Measurements from ENCODE around the gene MRPL10.
"Not testable (repeated sequence)": the region's sequence is repeated elsewhere in the genome, so short reads cannot be mapped to it uniquely, and the experiment has no call there.

The MRPL10 gene

GRCh38 chr17:47789611-47790561 is 41.5 kb downstream of the MRPL10 start:
- DNase-seq (ENCODE audit: low spot score) = peak; percentile 26

DNA sequence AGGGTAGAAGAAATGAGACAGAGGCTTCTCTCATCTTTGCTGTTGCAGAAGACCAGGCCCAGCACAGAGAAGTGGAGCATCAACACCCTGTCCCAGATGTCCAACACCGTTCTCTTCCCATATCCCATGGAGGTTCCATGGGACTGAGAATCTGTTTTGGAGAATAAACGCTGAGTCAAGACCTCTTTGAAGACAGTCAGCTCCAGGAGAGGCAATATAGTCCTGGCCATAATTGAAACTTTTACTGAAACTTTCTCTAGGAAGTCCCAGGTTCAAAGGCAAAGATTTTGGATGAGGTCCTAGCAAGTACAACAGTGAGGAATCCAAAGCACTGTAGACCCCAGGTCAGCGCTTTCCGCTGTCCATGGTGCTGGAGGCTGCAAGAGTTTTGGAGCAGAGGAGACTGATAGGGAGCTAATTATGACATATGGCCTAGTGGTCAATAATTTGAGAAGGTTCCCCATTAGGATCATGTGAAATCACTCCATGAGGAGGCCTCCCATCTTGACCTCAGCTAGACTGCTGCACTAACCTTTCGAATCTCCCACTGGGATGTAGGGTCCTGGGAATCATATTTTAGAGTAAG is 45.7 kb downstream of the MRPL10 start:
- no peak for DNase-seq (ENCODE audit: low spot score)

DNA sequence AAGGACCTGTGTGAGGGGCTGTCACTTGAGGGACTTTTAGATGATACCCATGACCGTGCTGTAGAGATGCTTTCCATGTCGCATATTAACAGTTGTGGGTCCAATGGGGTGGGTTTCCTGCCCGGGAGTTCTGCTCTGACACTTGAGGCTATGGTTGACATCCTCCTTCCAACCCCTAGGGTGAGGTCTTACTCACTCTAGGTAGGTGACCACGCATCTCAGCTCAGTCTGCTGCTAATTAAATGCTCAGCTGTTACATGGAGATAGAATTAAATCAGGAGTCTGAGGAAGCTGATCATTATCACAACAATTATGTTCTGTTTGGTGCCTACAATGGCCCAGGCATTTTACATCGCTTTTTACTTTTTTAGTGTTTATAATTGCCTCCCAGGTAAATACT is 49.9 kb downstream of the MRPL10 start:
- no peak for DNase-seq (ENCODE audit: low spot score)

GRCh38 chr17:47778184-47778635 is 53.1 kb downstream of the MRPL10 start:
- DNase-seq (ENCODE audit: low spot score) = no peak

DNA sequence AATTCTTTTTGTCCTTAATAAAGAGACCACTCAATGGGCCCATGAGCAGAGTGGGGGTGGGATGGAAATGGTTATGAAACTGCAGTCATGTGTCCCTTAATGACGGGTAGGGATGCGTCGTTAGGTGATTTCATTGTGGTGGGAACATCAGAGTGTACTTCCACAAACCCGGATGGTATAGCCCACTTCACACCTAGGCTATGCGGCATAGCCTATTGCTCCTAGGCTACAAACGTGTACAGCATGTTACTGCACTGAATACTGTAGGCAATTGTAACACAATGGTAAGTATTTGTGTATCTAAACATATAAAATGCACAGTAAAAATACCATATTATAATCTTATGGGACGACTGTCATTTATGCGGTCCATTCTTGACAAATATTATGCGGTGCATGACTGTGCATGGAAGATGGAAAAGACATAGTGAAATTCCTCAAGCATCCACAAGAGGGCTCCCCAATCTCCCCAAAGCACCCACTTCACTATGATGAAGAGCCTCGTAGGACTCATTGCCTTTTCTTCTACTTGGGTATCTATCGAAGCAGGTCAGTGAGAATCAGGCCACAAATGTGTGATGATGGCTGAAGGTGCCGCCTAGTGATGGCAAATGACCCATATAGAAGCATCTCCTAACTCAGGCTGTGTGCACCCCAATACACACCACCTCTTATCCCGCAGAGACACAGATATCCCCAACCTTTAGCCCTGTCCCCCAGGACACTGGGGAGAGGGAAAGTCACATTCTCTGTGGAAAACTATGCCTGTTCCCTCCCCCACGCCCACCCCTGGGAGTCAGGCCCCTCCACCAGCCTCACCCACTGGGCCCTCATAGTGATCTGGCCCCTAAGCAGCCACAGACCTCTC is 54.8 kb downstream of the MRPL10 start:
- peak; percentile 57 for DNase-seq (ENCODE audit: low spot score)

GRCh38 chr17:47774987-47775580 is 56.3 kb downstream of the MRPL10 start:
- peak; percentile 22 for DNase-seq (ENCODE audit: low spot score)

DNA sequence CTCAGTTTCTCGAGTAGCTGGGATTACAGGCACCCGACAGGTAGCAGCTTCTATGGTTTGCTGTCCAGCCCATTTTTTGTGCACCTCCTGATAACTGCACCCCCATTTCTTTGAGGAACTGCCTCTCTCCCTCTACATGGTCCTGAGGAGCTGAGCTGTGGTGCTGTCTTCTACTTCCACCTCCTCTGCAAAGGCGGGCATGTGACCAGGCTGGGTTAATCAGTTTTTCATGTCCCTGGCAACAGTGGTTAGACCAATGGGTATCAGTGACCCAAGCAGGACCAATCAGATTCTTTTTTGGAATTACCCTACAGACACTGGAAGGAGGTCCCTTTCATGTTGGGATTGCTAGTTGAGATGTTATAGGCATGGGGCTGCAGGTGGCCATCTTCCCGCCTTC is 57.0 kb downstream of the MRPL10 start:
- DNase-seq (ENCODE audit: low spot score) = no peak

GRCh38 chr17:47773649-47774048 is 57.7 kb downstream of the MRPL10 start:
- DNase-seq (ENCODE audit: low spot score) = not testable (repeated sequence)
